T-helper 1 cell treated with Interleukin-12 subunit alpha and Interleukin-12 subunit beta and Interleukin-4 antibody, amounts not matched to agents 30 ng/mL and 1 ng/mL, for 36 hours (primary cell): ENCODE results near the gene LIG1. TPM values are rescaled to one million over a fixed set of nuclear protein-coding genes. Genes with fewer than 3 reads are reported as not detected.

Experiments used
- intact Hi-C: fragments of 100-400 bp; cut with micrococcal nuclease; formaldehyde crosslinking; loops from one replicate; pipeline ENCODE4 v1.15.1; 2024
- total RNA-seq: library from RNA; stranded (reverse); gene quantifications from 2 replicates; pipeline ENCODE4 v1.2.3, GENCODE V29; 2022

LIG1 gene
- 99.4 and 107 TPM in 2 replicates for total RNA-seq

- intact Hi-C loops, result loop anchor here (1.0 to 10.0 kb wide), 11 partner anchors 34 to 1495 kb away; partner anchors contain the start of genes BCL2L12, CARD8, CYTH2 and DHX34
Measured at GRCh38 chr19:48169939-48170803, at the start of gene LIG1, which contains the start of gene ZSWIM9. Gene LIG1 (minus strand): TSS chr19:48170344. CDS start chr19:48165566, 4,778 bp downstream. Gene ZSWIM9 (plus strand): TSS chr19:48170680. CDS start chr19:48171803, 1,123 bp downstream.

- intact Hi-C loops, result no loop called here
Measured at GRCh38 chr19:48218997-48219396, 48.9 kb upstream of the LIG1 start.

DNA sequence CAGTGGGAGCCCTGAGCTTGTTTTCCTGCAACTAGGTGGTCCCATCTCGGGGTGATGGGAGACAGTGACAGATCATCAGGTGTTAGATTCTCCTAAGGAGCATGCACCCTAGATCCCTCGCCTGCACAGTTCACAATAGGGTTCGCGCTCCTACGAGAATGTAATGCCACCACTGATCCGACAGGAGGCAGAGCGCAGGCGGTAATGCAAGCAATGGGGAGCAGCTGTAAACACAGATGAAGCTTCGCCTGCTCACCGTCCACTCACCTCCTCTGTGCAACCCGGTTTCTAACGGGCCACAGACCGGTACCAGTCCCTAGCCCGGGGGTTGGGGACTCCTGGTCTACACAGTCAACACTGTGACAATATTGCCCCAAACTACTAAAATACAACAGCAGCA, 46.8 kb upstream of the LIG1 start:
- intact Hi-C loops, result no loop called here

- intact Hi-C loops, result no loop called here
Measured at GRCh38 chr19:48213959-48214358, 43.8 kb upstream of the LIG1 start.

DNA sequence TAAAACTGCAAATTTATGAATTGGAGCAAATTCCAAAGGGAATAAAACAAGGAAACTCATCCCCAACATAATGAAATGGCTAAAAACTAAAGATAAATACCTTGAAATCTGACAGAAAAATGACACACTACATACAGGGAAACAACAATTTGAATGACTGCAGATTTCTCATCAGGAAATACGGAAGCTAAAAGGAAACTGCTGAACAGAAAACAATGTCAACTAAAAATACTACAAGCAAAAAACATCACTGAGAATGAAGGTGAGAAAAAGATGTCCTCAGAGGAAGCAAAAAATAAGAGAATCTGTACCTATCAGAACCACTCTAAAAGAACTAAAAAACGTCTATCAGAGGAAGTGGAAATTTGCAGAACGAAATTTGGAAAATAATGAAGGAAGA, 39.9 kb upstream of the LIG1 start:
- intact Hi-C loops, result no loop called here

DNA sequence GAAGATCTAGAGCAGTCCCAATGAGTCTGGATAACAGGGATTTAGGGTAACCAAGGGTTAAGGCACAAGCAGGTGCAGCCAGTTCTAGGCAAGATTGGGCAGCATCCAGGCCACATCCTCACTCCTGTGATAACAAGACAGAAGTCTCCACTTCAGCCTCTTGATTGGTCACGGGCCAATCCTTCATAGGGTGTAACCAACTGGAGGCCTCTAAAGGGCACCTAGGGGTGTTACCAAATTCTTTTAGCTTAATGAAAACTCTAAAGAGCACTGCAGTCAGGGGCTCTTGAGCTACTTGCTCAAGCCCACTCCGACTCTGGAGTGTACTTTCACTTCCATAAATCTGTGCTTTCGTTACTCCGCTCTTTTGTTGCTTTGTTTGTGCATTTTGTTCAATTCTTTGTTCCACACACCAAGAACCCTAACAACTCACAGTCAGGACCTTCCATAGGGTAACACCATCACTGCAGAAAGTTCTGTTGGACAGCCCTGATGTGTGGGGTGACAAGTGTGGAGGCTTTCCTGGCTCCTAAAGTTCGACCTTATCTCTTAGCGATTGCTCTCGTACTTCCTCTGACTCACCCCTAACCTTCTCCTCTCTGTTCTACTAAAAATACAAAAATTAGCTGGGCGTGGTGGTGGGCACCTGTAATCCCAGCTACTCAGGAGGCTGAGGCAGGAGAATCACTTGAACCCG, 36.4 kb upstream of the LIG1 start:
- intact Hi-C loops, result no loop called here

DNA sequence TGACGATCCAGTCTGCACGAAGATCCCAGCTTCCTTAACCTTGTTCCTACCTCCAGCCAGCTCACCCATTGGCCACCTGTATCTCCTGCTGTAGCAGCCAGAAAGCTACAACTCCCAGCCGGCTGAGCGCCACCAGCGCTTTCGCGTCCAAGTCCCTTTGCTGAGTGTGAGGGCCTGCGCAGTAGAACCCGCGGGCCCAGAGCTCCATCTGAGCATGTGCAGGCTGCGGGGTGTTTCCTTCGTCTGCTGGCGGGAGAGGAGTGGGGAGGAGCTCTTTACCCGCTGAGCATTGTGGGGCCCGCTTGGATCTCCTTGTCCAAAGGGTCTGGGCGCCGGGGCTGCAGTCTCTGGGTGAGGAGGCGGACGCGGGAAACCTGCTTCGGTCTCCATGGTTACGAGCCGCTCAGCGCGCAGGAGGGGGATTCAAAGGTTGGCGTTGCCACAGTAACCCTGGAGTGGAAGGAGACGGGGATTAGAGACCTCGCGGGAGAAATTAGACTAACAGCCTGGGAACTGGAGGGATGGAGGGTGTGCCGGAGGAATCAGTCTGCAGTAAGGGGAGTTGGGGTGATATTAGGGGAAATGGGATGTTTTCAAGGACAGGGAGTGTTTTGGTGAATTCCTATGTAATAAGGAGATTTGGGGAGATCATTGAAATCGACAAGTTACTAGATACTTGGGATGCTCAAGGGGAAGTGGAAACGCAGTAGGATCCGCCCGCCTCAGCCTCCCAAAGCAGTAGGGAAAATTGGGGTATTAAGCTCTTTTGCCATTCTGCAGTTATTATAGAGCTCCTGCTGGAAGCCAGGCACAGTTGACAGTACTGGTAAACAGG, 33.9 kb upstream of the LIG1 start:
- intact Hi-C loops, result loop anchor here (1.0 to 2.0 kb wide), 5 partner anchors 34 to 159 kb away; partner anchors contain the start of genes CARD8, LIG1, TMEM143 and ZSWIM9

- intact Hi-C loops, result loop anchor here (1.0 kb wide), 2 partner anchors 52 to 57 kb away; partner anchors contain the start of gene CARD8
Measured at GRCh38 chr19:48203222-48203793, 33.2 kb upstream of the LIG1 start.

GRCh38 chr19:48196933-48197665, 27.0 kb upstream of the LIG1 start:
- intact Hi-C loops, result no loop called here

DNA sequence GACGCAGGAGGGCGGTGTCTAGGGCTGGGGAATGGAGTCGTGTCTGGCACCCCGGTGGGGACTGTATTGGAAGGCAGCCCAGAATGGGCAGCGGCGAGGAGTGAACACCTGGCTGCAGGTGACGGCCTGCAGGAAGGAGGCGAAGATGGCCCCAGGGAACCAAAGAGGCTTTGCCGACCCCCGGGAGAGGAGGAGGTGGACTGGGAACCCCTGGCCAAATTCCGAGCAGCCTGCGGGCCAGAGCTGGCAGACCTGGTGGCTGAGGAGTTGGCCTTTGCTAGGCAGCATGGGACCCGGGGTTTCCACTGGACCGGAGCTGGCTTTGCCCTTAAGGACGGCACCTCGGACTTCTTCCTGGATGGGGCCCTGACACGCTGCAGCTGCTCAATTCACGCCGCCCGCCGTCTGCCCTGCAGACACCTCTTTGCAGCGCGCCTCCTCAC, 26.2 kb upstream of the LIG1 start:
- intact Hi-C loops, result no loop called here

GRCh38 chr19:48194844-48195830, 25.0 kb upstream of the LIG1 start:
- intact Hi-C loops, result no loop called here

DNA sequence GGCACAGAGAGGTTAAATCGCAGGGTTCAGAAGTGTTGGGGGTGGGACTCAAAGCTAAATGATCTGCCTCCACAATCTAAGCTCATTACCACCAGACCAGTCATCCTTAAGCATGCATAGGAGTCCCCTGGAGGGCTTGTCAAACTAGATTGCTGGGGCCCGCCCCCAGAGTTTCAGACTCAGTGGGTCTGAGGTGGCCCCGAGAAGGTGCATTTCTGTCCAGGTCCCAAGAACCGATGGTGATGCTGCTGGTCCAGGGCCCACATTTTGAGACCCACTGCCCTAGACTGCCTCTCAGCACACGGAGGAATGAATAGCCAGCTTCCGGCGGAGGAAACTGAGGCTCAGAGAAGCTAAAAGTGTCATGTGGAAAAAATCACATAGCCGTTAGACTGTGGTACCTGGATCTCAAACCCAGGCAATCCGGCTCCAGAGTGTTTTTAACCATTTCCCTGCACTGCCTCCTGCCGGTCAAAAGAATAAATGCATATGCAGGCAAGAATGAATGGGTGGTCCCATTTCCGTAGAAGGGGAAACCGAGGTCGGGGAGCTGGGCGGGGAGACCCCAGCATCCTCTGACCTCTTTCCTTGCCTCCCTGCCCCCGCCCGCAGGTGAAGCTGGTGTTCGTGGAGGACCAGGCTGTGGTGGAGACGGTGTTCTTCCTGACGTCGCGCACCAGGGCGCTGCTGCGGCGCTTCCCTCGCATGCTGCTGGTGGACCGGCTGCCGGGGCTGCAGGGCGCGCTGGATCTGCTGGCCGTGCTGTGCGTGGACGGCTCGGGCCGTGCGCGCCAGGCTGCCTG, 24.1 kb upstream of the LIG1 start:
- intact Hi-C loops, result no loop called here

GRCh38 chr19:48192750-48193149, 22.6 kb upstream of the LIG1 start:
- intact Hi-C loops, result no loop called here

DNA sequence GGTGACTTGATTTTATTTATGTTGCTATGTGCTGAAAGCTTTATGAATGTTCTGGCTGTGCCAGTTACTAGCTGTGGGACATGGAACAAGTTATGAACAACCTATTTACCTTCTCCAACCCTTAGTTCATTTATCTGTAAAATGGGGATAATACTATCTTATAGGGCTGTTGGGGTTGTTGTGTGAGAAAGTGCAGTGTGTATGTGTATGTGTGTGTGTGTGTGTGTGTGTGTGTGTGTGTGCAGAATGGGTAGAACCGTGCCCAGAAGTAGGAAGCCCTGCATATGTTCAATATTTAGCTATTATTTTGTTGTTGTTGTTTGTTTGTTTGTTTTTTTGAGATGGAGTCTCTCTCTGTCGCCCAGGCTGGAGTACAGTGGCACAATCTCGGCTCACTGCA, 20.7 kb upstream of the LIG1 start:
- intact Hi-C loops, result no loop called here

GRCh38 chr19:48190288-48190884, 20.2 kb upstream of the LIG1 start:
- intact Hi-C loops, result no loop called here

DNA sequence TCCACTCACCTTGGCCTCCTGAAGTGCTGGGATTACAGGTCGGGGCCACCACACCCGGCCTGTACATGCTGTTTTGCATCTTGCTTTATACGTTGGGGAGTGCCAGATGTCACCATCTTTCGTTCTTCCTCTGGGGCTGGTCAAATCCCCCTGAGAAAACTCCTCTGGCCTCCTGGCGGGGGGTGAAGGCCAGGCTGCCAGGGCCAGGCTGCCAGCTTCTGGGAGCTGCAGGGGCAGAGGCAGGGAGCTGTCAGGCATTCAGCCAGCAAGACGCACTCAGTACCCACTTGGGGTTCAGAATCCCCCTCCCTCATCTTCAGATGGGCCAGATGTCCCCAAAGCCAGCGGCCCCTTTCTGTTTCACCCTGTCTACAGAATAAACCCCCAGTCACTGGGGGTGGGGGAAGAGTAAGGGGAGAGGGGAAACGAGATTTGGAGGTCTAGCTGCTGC, 16.4 kb upstream of the LIG1 start:
- intact Hi-C loops, result no loop called here

- intact Hi-C loops, result no loop called here
Measured at GRCh38 chr19:48186015-48186414, 15.9 kb upstream of the LIG1 start.

DNA sequence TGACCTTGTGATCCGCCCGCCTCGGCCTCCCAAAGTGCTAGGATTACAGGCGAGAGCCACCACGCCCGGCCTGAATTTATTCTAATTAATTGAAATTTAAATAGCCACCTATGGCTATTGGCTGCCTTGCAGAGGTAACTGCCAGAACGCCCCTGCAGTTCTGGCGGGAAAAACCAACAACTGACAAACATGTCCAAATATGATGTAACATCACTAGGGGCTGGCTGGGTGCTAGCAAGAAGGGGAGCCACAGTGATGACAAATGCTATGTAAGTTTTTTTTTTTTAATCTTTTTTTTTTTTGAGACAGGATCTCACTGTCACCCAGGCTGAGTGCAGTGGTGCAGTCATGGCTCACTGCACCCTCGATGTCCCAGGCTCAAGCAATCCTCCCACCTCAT, 13.2 kb upstream of the LIG1 start:
- intact Hi-C loops, result no loop called here
